Esophagus muscularis mucosa (tissue), 4 donors: ENCODE measurements around the gene TAL1.

Source experiments
- EP300 ChIP-seq: sonication (generic); formaldehyde crosslinking; IDR thresholded peaks from one replicate; pipeline ENCODE4 v1.6.1; 2017; ENCODE audit warnings: antibody characterized with exemption
- POLR2A ChIP-seq: fragments of 450-650 bp; IDR thresholded peaks from one replicate; pipeline ENCODE4 v1.6.1; 2017; ENCODE audit warnings: antibody characterized with exemption, moderate library complexity, mild to moderate bottlenecking, low read depth
- POLR2AphosphoS5 ChIP-seq, 2 donors: sonication (generic); formaldehyde crosslinking; IDR thresholded peaks; one replicate each; pipeline ENCODE4 v1.6.1; 2017; ENCODE audit warnings: antibody characterized with exemption in 2 of 2
- TF ChIP-seq, protein P1 (sequence below), 3 experiments: fragments of 200-600 bp in 2 of 3; fragments of 450-650 bp in 1 of 3; sonication (generic) in 2 of 3; IDR thresholded peaks; one replicate each; pipeline ENCODE4 v1.5.1; 2017 to 2019; ENCODE audit warnings: antibody characterized with exemption in 3 of 3, mild to moderate bottlenecking in 2 of 3, moderate library complexity in 1 of 3

DNA sequence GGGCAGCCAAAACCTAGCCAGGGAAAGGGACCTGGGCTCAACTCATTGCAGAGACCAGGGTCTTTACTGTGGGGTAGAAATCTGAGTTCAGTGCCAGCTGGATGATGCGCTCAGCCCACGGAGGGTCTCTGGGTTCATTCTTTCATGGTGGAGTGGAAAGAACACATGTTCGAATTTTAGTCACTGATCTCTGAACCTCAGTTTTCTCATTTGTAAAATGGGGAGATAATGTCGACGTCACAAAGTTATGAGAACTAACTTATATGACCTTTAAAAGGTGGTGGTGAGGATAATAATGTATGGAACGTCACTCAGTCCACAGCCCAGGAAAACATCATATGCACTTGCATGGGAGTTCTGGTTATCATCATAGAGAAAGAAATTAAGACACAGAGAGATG, 1.2 kb upstream of the TAL1 start:
- TF ChIP-seq POLR2A (no peak), POLR2AphosphoS5 (IDR thresholded peaks at IDR 0.05) (no peak), EP300 (no peak)
- TF ChIP-seq, protein P1, sequence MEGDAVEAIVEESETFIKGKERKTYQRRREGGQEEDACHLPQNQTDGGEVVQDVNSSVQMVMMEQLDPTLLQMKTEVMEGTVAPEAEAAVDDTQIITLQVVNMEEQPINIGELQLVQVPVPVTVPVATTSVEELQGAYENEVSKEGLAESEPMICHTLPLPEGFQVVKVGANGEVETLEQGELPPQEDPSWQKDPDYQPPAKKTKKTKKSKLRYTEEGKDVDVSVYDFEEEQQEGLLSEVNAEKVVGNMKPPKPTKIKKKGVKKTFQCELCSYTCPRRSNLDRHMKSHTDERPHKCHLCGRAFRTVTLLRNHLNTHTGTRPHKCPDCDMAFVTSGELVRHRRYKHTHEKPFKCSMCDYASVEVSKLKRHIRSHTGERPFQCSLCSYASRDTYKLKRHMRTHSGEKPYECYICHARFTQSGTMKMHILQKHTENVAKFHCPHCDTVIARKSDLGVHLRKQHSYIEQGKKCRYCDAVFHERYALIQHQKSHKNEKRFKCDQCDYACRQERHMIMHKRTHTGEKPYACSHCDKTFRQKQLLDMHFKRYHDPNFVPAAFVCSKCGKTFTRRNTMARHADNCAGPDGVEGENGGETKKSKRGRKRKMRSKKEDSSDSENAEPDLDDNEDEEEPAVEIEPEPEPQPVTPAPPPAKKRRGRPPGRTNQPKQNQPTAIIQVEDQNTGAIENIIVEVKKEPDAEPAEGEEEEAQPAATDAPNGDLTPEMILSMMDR (IDR thresholded peaks at IDR 0.05) = no peak
